HG03039 (cell line): ENCODE results near the gene ASB7.

Source experiments
- ATAC-seq: cut with Tn5 transposase; IDR thresholded peaks from one replicate; pipeline ENCODE4 v1.9.1; 2021; ENCODE audit warnings: mild to moderate bottlenecking, moderate library complexity; ENCODE audit not compliant: unreplicated experiment

The ASB7 gene

GRCh38 chr15:100683434-100683833, 81.0 kb downstream of the ASB7 start:
- no peak for ATAC-seq

- no peak for ATAC-seq
Observed at GRCh38 chr15:100684591-100684990, 82.2 kb downstream of the ASB7 start.

GRCh38 chr15:100686021-100686724, 83.8 kb downstream of the ASB7 start:
- no peak for ATAC-seq

GRCh38 chr15:100686725-100687473, 84.5 kb downstream of the ASB7 start:
- ATAC-seq = no peak

GRCh38 chr15:100687582-100688141, 85.3 kb downstream of the ASB7 start:
- ATAC-seq = no peak

GRCh38 chr15:100688549-100689120, 86.2 kb downstream of the ASB7 start:
- no peak for ATAC-seq

- no peak for ATAC-seq
Observed at GRCh38 chr15:100689131-100689899, 86.9 kb downstream of the ASB7 start.

- no peak for ATAC-seq
Observed at GRCh38 chr15:100690032-100690794, 87.8 kb downstream of the ASB7 start.

- no peak for ATAC-seq
Observed at GRCh38 chr15:100690795-100691158, 88.4 kb downstream of the ASB7 start.

GRCh38 chr15:100691321-100691720, 88.9 kb downstream of the ASB7 start:
- no peak for ATAC-seq

GRCh38 chr15:100692246-100692645, 89.9 kb downstream of the ASB7 start:
- ATAC-seq = no peak

- no peak for ATAC-seq
Observed at GRCh38 chr15:100692671-100693070, 90.3 kb downstream of the ASB7 start.

- ATAC-seq = no peak
Observed at GRCh38 chr15:100693451-100693850, 91.1 kb downstream of the ASB7 start.

GRCh38 chr15:100694381-100695021, 92.1 kb downstream of the ASB7 start:
- no peak for ATAC-seq

- no peak for ATAC-seq
Observed at GRCh38 chr15:100695048-100695447, 92.7 kb downstream of the ASB7 start.

- no peak for ATAC-seq
Observed at GRCh38 chr15:100696452-100696851, 94.1 kb downstream of the ASB7 start.
